Nephron (organoid): ENCODE results near the gene SLC38A10.

Source experiments
- H3K27ac Mint-ChIP-seq, 3 experiments: 2 replicates each; pipeline ENCODE4 v1.8.0; 2020; ENCODE audit warnings: mixed read lengths in 3 of 3, mild to moderate bottlenecking in 2 of 3, moderate library complexity in 1 of 3
- H3K27me3 Mint-ChIP-seq: 2 replicates; pipeline ENCODE4 v1.8.0; 2021; ENCODE audit warnings: low read depth, mild to moderate bottlenecking, moderate library complexity, mixed read lengths
- H3K36me3 Mint-ChIP-seq: 2 replicates; pipeline ENCODE4 v1.8.0; 2020; ENCODE audit warnings: low read depth, mixed read lengths
- H3K4me1 Mint-ChIP-seq: 2 replicates; pipeline ENCODE4 v1.8.0; 2020; ENCODE audit warnings: mixed read lengths
- H3K4me3 Mint-ChIP-seq, 3 experiments: 2 replicates each; pipeline ENCODE4 v1.8.0; 2020; ENCODE audit warnings: mild to moderate bottlenecking in 3 of 3, mixed read lengths in 3 of 3, moderate library complexity in 2 of 3
- H3K9me3 Mint-ChIP-seq: 2 replicates; pipeline ENCODE4 v1.8.0; 2020; ENCODE audit warnings: mixed read lengths
- TF ChIP-seq, protein P1 (sequence below), 3 experiments: fragments of 200-600 bp; sonication (generic); IDR thresholded peaks; one replicate each; pipeline ENCODE4 v1.5.0; 2021; ENCODE audit warnings: antibody characterized with exemption in 3 of 3; ENCODE audit not compliant: unreplicated experiment in 3 of 3

SLC38A10 gene

DNA sequence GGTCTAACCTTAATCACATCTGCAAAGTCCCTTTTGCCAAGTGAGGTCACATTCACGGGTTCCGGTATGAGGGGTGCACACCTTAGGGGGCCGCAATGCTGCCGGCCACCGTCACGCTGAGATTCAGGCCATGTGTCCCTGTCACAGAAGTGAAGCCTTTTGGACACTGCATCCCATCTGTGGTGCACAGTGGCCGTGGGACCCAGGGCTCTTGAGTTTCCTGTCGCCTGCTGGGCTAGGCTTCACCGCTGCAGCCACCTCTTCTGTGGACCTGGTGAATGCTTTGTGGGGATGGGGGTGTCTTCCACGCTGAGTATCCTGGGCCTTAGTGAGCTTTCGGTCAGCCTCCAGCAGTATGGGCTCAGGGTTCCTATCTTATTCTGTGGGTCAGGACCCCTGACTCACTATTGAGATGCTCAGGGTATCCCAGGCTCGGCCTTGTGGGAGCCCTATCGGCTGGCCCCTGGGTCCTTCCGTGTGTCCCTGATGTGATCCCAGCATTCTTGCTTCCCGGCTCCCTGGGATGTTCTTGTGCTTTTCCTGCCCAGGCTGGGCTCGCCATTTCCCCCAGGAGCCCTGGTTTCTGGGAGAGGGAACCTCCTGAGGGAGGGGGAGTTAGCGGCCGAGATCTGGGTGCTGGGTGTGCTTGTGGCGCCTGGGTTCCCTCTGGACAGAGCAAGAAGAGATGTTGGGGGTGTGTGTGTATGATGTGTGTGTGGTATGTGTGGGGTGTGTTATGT is 4.9 kb upstream of the SLC38A10 start:
- Mint-ChIP-seq H3K27me3 (peaks cover 3% of the 10 kb centered on the region), H3K4me3 (no peak overlapping the region), H3K9me3 (no peaks in the 10 kb centered on the region), H3K27ac (peak overlapping the region in 2 of 3 experiments; percentile 0 to 50), H3K36me3 (no peaks in the 10 kb centered on the region), H3K4me1 (peaks cover 13% of the 10 kb centered on the region)
- TF ChIP-seq, protein P1, sequence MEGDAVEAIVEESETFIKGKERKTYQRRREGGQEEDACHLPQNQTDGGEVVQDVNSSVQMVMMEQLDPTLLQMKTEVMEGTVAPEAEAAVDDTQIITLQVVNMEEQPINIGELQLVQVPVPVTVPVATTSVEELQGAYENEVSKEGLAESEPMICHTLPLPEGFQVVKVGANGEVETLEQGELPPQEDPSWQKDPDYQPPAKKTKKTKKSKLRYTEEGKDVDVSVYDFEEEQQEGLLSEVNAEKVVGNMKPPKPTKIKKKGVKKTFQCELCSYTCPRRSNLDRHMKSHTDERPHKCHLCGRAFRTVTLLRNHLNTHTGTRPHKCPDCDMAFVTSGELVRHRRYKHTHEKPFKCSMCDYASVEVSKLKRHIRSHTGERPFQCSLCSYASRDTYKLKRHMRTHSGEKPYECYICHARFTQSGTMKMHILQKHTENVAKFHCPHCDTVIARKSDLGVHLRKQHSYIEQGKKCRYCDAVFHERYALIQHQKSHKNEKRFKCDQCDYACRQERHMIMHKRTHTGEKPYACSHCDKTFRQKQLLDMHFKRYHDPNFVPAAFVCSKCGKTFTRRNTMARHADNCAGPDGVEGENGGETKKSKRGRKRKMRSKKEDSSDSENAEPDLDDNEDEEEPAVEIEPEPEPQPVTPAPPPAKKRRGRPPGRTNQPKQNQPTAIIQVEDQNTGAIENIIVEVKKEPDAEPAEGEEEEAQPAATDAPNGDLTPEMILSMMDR (IDR thresholded peaks at IDR 0.05; ENCODE audit: unreplicated experiment in 3 of 3), result no peak

DNA sequence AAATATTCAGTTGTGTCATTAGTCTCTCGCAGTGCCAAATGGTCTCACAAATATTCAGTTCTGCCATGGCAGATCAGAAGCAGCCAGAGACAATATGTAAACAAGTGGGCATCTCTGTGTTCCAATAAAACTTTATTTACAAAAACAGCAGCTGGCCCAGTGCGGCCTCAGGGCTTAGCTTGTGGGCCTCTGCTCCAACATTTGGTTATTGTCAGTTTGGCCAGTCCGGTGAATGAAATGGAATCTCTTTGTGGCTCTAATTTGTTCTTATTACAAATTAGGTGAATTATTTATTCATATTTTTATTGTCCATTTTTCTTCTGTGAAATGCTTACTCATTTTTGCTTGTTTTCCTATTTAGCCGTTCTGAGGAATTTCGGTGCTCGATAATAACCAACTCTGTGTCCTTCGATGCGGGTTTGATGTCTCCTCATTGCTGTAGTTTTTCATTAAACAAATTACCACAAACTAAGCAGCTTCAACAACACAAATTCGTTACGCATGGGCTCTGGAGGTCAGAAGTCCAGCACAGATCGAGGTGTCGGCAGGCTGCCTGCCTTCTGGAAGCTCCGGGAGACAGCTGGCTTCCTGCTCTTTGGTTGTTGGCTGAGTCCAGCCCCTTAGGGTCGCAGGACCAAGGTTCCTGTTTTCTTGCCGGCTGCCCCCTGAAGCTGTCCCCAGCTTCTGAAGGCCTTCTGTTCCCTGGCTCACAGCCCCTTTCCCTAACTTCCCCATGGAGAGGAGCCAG is 4.1 kb upstream of the SLC38A10 start:
- TF ChIP-seq, protein P1 (IDR thresholded peaks at IDR 0.05; ENCODE audit: unreplicated experiment in 3 of 3), result no peak
- Mint-ChIP-seq H3K27ac (peak overlapping the region in 2 of 3 experiments; percentile 28 to 51), H3K36me3 (no peaks in the 10 kb centered on the region), H3K4me1 (peaks cover 16% of the 10 kb centered on the region), H3K27me3 (peaks cover 3% of the 10 kb centered on the region), H3K4me3 (no peak overlapping the region), H3K9me3 (no peaks in the 10 kb centered on the region)

DNA sequence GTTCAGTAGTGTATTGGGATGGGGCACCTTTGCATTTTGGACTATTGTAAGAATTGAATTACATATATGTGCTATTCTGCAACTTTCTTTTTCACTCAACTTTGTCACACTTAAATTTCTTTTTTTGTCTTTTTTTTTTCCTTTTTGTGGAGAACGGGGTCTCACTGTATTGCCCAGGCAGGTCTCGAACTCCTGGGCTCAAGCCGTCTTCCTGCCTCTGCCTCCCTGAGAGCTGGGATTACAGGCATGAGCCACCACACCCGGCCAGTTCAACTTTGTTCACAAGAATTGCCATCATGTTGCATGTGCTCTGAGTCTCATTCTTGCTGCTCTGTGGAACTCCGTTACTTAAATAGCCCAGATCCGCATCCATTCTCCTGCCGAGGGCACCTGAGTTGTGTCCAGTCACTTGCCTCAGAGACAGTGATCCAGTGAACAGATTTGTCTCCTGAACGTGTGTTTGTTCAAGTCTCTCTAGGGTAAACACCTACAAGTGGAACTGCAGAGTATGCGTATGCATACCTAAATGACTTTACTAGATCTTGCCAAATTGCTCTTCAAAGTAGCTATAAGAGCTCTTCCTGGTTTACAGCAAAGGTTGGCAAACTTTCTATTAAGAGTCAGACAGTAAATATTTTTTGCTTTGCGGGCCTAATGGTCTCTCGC is 3.4 kb upstream of the SLC38A10 start:
- Mint-ChIP-seq H3K4me1 (peaks cover 17% of the 10 kb centered on the region), H3K27me3 (peaks cover 3% of the 10 kb centered on the region), H3K27ac (peak overlapping the region in 2 of 3 experiments; percentile 12 to 33), H3K36me3 (no peaks in the 10 kb centered on the region), H3K9me3 (no peaks in the 10 kb centered on the region), H3K4me3 (peak overlapping the region; percentile 40 to 75 (median 41))
- TF ChIP-seq, protein P1 (IDR thresholded peaks at IDR 0.05; ENCODE audit: unreplicated experiment in 3 of 3), result no peak

DNA sequence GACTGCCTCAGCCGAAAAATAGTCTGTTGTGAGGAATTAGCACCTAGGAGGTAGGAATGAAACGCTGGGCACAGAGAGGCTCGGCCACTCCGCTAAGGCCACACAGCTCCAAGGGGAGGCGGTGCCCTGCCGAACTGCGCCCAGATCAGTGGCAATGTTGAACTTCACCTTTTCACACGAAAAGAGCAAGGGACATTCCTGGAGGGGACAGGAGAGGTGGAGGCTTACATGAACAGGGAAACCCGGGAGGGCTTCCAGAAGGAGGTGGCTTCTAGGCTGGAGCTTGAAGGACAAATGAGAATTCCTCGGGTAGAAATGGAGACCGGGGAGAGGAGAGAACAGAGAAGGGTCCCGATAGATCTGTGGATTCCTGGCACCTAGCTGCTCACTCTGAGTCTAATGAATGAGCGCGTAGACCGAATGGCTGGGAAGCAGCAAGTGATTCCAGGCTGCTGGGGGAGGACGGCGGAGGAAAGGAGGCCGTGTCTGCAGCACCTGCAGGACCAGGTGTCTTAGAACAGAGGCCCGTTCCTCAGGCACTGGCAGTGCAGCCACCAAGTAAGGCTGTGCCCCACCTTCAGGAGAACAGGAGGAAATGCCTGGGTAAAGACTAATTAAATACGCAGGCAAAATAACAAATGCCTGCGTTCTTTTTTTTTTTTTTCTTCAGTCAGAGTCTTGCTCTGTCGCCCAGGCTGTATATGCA is 722 bp upstream of the SLC38A10 start:
- TF ChIP-seq, protein P1 (IDR thresholded peaks at IDR 0.05; ENCODE audit: unreplicated experiment in 3 of 3), result peak; percentile 33 to 46 (median 35)
- Mint-ChIP-seq H3K9me3 (no peaks in the 10 kb centered on the region), H3K4me1 (peaks cover 17% of the 10 kb centered on the region), H3K36me3 (peaks cover 2% of the 10 kb centered on the region), H3K27ac (peak overlapping the region; percentile 63 to 94 (median 82)), H3K27me3 (no peaks in the 10 kb centered on the region), H3K4me3 (peak overlapping the region; percentile 83 to 96 (median 93))

DNA sequence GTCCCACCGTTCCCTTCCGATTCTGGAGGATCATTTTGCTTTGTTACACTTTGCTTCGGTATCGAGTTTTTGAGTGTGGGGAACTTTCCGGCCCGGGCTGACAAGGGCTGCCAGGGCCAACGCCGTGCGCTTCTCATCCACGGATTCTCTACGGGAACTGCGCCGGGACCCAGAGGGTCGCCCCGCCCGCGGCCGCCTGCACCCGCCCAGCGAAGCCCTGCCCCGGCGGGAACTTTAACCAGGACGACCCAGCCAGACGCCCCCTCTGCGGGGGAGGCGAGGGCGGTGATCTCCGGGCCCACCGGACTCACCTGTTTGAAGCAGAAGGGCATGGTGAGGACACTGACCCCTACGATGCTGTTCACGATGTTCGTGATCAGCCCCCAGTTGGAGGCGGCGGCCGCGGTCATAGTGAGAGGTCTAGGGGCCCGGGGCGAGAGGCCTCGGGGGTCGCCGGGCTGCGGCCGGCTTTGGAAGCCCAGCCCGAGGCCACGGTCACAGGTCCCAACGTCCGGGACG is 536 bp downstream of the SLC38A10 start:
- TF ChIP-seq, protein P1 (IDR thresholded peaks at IDR 0.05; ENCODE audit: unreplicated experiment in 3 of 3), result no peak
- no peaks in the 10 kb centered on the region for H3K27me3 Mint-ChIP-seq
- H3K4me3 Mint-ChIP-seq, result peak overlapping the region; percentile 79 to 88 (median 87)
- H3K4me1 Mint-ChIP-seq, result peaks cover 11% of the 10 kb centered on the region
- no peaks in the 10 kb centered on the region for H3K9me3 Mint-ChIP-seq
- peak overlapping the region in 2 of 3 experiments; percentile 38 to 62 for H3K27ac Mint-ChIP-seq
- peaks cover 9% of the 10 kb centered on the region for H3K36me3 Mint-ChIP-seq
